Sigmoid colon (tissue), 4 donors: ENCODE measurements around the gene THOC7.

Source experiments
- EP300 ChIP-seq, 4 donors: sonication (generic); formaldehyde crosslinking; IDR thresholded peaks; one replicate each; pipeline ENCODE4 v1.6.1; 2017; ENCODE audit warnings: antibody characterized with exemption in 4 of 4
- POLR2A ChIP-seq, 2 donors: fragments of 450-650 bp; IDR thresholded peaks; one replicate each; pipeline ENCODE4 v1.6.1; 2016; ENCODE audit warnings: antibody characterized with exemption in 2 of 2, mild to moderate bottlenecking in 2 of 2, moderate library complexity in 2 of 2
- TF ChIP-seq, protein P1 (sequence below), 4 experiments: fragments of 450-650 bp in 3 of 4; fragments of 200-600 bp in 1 of 4; IDR thresholded peaks; one replicate each; pipeline ENCODE4 v1.5.1; 2016 to 2019; ENCODE audit warnings: antibody characterized with exemption in 4 of 4, mild to moderate bottlenecking in 3 of 4, moderate library complexity in 2 of 4

DNA sequence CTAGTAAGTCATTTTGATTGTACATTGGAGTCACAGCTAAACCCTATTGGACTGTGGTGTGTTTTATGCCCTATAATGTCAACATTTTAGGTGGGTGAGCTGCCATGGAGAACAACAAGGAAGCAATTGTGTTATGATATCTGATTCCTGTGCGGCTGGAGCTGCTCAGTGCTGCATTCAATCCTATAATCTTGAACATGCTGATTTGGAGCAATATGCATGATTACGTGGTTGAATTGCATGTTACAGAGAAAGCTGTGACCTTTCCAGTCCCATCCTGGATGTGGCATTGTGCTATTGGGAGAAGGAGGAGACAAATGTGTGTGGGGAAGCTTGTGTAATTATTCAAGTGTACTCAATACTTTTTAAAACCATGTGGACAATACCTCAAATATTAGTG is 64.7 kb downstream of the THOC7 start:
- TF ChIP-seq, protein P1, sequence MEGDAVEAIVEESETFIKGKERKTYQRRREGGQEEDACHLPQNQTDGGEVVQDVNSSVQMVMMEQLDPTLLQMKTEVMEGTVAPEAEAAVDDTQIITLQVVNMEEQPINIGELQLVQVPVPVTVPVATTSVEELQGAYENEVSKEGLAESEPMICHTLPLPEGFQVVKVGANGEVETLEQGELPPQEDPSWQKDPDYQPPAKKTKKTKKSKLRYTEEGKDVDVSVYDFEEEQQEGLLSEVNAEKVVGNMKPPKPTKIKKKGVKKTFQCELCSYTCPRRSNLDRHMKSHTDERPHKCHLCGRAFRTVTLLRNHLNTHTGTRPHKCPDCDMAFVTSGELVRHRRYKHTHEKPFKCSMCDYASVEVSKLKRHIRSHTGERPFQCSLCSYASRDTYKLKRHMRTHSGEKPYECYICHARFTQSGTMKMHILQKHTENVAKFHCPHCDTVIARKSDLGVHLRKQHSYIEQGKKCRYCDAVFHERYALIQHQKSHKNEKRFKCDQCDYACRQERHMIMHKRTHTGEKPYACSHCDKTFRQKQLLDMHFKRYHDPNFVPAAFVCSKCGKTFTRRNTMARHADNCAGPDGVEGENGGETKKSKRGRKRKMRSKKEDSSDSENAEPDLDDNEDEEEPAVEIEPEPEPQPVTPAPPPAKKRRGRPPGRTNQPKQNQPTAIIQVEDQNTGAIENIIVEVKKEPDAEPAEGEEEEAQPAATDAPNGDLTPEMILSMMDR (IDR thresholded peaks at IDR 0.05): no peak
- TF ChIP-seq EP300 (IDR thresholded peaks at IDR 0.05) (no peak), POLR2A (IDR thresholded peaks at IDR 0.05) (no peak)
